ENCODE results near the gene HDDC2. TPM values are rescaled to one million over a fixed set of nuclear protein-coding genes. Genes with fewer than 3 reads are reported as not detected.

The HDDC2 gene
- total RNA-seq, 1 experiment from 2014 or later: 96.8 TPM

DNA sequence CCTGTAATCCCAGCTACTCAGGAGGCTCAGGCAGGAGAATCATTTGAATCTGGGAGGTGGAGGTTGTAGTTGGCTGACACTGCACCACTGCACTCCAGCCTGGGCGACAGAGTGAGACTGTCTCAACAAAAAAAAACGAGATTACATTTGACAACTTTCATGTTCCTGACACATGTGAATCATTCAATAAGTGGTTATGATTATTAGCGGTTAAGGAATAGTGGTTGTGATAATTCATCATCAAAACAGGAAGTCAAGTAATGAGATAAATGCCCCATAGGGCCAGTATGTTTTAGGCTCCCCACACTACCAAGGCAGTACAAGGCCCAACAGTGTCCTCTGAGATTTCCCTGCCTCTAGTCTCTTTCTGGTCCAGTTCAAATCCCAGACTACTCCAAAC lies 2.5 kb downstream of the HDDC2 start:
- H3K27me3 ChIP-seq (ENCODE audit: low read length): no peaks in the 10 kb centered on the region
- H3K36me3 ChIP-seq (ENCODE audit: low read depth, low read length): peaks cover 10% of the 10 kb centered on the region
- BruUV-seq (replicated peaks): no TSS peak
- H3K4me3 ChIP-seq (ENCODE audit: low read length): no peak overlapping the region
- ATAC-seq (no peak), DNase-seq (no peak)
- H2AFZ ChIP-seq (ENCODE audit: low read length): no peak overlapping the region
- TF ChIP-seq EZH2phosphoT487 (IDR thresholded peaks at IDR 0.05; ENCODE audit: borderline replicate concordance, low read length): no peak
- TF ChIP-seq EZH2 (IDR thresholded peaks at IDR 0.05; ENCODE audit: low read length, unreplicated experiment): no peak
- TF ChIP-seq, protein P1, sequence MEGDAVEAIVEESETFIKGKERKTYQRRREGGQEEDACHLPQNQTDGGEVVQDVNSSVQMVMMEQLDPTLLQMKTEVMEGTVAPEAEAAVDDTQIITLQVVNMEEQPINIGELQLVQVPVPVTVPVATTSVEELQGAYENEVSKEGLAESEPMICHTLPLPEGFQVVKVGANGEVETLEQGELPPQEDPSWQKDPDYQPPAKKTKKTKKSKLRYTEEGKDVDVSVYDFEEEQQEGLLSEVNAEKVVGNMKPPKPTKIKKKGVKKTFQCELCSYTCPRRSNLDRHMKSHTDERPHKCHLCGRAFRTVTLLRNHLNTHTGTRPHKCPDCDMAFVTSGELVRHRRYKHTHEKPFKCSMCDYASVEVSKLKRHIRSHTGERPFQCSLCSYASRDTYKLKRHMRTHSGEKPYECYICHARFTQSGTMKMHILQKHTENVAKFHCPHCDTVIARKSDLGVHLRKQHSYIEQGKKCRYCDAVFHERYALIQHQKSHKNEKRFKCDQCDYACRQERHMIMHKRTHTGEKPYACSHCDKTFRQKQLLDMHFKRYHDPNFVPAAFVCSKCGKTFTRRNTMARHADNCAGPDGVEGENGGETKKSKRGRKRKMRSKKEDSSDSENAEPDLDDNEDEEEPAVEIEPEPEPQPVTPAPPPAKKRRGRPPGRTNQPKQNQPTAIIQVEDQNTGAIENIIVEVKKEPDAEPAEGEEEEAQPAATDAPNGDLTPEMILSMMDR (conservative IDR thresholded peaks at IDR 0.05; ENCODE audit: low read depth, low read length): no peak
- no peak overlapping the region for H3K4me2 ChIP-seq (ENCODE audit: low read length)
- H3K9me2 ChIP-seq (replicated peaks; ENCODE audit: low read length): no peaks in the 10 kb centered on the region
- H3K9ac ChIP-seq (ENCODE audit: low read length): no peak overlapping the region
- no peaks in the 10 kb centered on the region for H3K9me3 ChIP-seq (ENCODE audit: low read length)
- intact Hi-C loops (cut with micrococcal nuclease): no loop called here
- CTCF ChIA-PET: no interaction called here
- H3K4me1 ChIP-seq (ENCODE audit: insufficient read depth, low read length): peaks cover 8% of the 10 kb centered on the region
- POLR2A ChIA-PET (ENCODE audit: unreplicated experiment): no interaction called here
- no peak overlapping the region for H3K27ac ChIP-seq (ENCODE audit: low read length)
- H3K79me2 ChIP-seq (ENCODE audit: low read length): peaks cover 22% of the 10 kb centered on the region
- no peaks in the 10 kb centered on the region for H3F3A ChIP-seq (ENCODE audit: low read length, unreplicated experiment)
- no peaks in the 10 kb centered on the region for H4K20me1 ChIP-seq (ENCODE audit: low read length)

DNA sequence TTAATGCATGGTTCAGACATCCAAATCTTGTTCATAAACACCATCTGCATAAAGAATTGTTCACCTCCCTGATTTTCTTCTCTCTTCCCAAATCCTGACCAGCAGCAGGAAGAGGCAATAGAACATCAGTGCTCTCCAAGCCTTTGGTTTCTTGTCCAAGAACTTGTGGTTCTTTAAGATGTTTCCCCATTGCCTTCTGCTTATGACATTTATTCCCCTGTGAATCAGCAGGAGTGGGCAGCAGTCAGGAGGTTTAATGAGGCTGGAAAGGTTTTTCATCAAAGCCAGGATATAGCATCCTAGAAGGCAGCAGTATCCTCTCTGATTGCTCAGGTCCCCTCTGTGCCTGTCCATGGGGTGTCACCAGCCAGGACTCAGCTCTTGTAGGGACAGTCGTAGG lies 5.3 kb downstream of the HDDC2 start:
- no peaks in the 10 kb centered on the region for H3K9me2 ChIP-seq (replicated peaks; ENCODE audit: low read length)
- POLR2A ChIA-PET (ENCODE audit: unreplicated experiment): no interaction called here
- H3K4me2 ChIP-seq (ENCODE audit: low read length): no peak overlapping the region
- H3K36me3 ChIP-seq (ENCODE audit: low read depth, low read length): peaks cover 10% of the 10 kb centered on the region
- no peak overlapping the region for H3K27ac ChIP-seq (ENCODE audit: low read length)
- no peak overlapping the region for H3K4me3 ChIP-seq (ENCODE audit: low read length)
- H3K9me3 ChIP-seq (ENCODE audit: low read length): no peaks in the 10 kb centered on the region
- H4K20me1 ChIP-seq (ENCODE audit: low read length): no peaks in the 10 kb centered on the region
- BruUV-seq (replicated peaks): no TSS peak
- H3K79me2 ChIP-seq (ENCODE audit: low read length): peaks cover 22% of the 10 kb centered on the region
- CTCF ChIA-PET: interaction anchor here (0.6 kb wide), 1 partner anchor 100 kb away, joined by 3 read pairs; no protein-coding TSS in a partner anchor
- H3K4me1 ChIP-seq (ENCODE audit: insufficient read depth, low read length): peaks cover 8% of the 10 kb centered on the region
- DNase-seq (no peak), ATAC-seq (no peak)
- H3F3A ChIP-seq (ENCODE audit: low read length, unreplicated experiment): no peaks in the 10 kb centered on the region
- TF ChIP-seq EZH2 (IDR thresholded peaks at IDR 0.05; ENCODE audit: low read length, unreplicated experiment): no peak
- no peak for TF ChIP-seq EZH2phosphoT487 (IDR thresholded peaks at IDR 0.05; ENCODE audit: borderline replicate concordance, low read length)
- TF ChIP-seq, protein P1 (conservative IDR thresholded peaks at IDR 0.05; ENCODE audit: low read depth, low read length): no peak
- no peaks in the 10 kb centered on the region for H3K27me3 ChIP-seq (ENCODE audit: low read length)
- intact Hi-C loops (cut with micrococcal nuclease): no loop called here
- H3K9ac ChIP-seq (ENCODE audit: low read length): no peak overlapping the region
- H2AFZ ChIP-seq (ENCODE audit: low read length): no peak overlapping the region

DNA sequence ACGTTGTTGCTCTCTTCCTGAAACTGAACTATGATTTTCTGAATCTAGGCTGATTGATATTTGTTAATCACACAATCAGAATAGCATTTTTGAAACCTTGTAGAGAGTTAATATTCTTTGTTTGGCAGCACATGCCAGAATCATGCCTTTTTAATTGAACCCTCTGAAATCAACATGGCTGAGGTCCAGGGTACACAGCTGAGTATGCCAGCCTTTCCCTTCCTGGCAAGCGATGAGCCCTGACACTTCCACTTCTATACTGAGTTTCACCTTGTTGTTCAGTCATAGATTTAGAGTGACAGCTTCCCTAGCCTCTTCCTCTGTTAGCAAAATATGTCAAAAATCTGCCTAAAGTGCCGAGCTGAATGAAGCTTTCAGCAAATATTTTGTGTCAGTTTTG lies 6.8 kb downstream of the HDDC2 start:
- H3K4me1 ChIP-seq (ENCODE audit: insufficient read depth, low read length): peaks cover 3% of the 10 kb centered on the region; the same call in 1 of the 2 replicates
- peaks cover 8% of the 10 kb centered on the region for H3K79me2 ChIP-seq (ENCODE audit: low read length)
- H4K20me1 ChIP-seq (ENCODE audit: low read length): no peaks in the 10 kb centered on the region
- no peaks in the 10 kb centered on the region for H3K9me3 ChIP-seq (ENCODE audit: low read length)
- intact Hi-C loops (cut with micrococcal nuclease): no loop called here
- H3K9me2 ChIP-seq (replicated peaks; ENCODE audit: low read length): no peaks in the 10 kb centered on the region
- DNase-seq: no peak
- no peaks in the 10 kb centered on the region for H3K27me3 ChIP-seq (ENCODE audit: low read length)
- no peaks in the 10 kb centered on the region for H3F3A ChIP-seq (ENCODE audit: low read length, unreplicated experiment)
- no peak overlapping the region for H3K9ac ChIP-seq (ENCODE audit: low read length)
- no peak for ATAC-seq
- CTCF ChIA-PET: no interaction called here
- no peak overlapping the region for H3K4me2 ChIP-seq (ENCODE audit: low read length)
- BruUV-seq (replicated peaks): no TSS peak
- no peak overlapping the region for H2AFZ ChIP-seq (ENCODE audit: low read length)
- peaks cover 10% of the 10 kb centered on the region for H3K36me3 ChIP-seq (ENCODE audit: low read depth, low read length)
- TF ChIP-seq EZH2phosphoT487 (IDR thresholded peaks at IDR 0.05; ENCODE audit: borderline replicate concordance, low read length): no peak
- TF ChIP-seq, protein P1 (conservative IDR thresholded peaks at IDR 0.05; ENCODE audit: low read depth, low read length): no peak
- no peak overlapping the region for H3K27ac ChIP-seq (ENCODE audit: low read length)
- H3K4me3 ChIP-seq (ENCODE audit: low read length): no peak overlapping the region
- POLR2A ChIA-PET (ENCODE audit: unreplicated experiment): no interaction called here
